Prostate gland (tissue), 2 donors: ENCODE measurements around the gene KIFC3.

Experiments
- POLR2A ChIP-seq: fragments of 450-650 bp; IDR thresholded peaks from one replicate; pipeline ENCODE4 v1.6.1; 2016; ENCODE audit warnings: antibody characterized with exemption, mild to moderate bottlenecking
- POLR2AphosphoS5 ChIP-seq: sonication (generic); formaldehyde crosslinking; IDR thresholded peaks from one replicate; pipeline ENCODE4 v1.6.1; 2017; ENCODE audit warnings: antibody characterized with exemption
- TF ChIP-seq, protein P1 (sequence below), 4 experiments: fragments of 200-600 bp in 2 of 4; fragments of 450-650 bp in 2 of 4; sonication (generic) in 2 of 4; IDR thresholded peaks; 1 replicate in 3 of 4; 2 replicates in 1 of 4; pipeline ENCODE4 v1.5.1; 2016 to 2019; ENCODE audit warnings: antibody characterized with exemption in 4 of 4, mild to moderate bottlenecking in 2 of 4, moderate library complexity in 2 of 4

DNA sequence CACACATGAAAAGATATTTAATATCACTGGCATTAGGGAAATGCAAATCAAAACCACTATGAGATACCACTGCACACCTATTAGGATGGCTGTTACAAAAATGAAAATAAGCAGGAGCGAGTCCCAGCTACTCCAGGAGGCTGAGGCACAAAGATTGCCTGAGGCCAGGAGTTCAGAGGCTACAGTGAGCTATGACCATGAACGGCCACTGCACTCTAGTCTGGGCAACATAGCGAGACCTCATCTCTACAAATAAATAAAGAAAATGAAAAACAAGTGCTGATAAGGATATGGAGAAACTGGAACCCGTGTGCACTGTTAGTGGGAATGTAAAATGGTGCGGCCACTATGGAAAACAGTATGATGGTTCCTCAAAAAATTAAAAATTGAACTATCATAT is 23.6 kb downstream of the KIFC3 start:
- no peak for TF ChIP-seq POLR2AphosphoS5
- TF ChIP-seq, protein P1, sequence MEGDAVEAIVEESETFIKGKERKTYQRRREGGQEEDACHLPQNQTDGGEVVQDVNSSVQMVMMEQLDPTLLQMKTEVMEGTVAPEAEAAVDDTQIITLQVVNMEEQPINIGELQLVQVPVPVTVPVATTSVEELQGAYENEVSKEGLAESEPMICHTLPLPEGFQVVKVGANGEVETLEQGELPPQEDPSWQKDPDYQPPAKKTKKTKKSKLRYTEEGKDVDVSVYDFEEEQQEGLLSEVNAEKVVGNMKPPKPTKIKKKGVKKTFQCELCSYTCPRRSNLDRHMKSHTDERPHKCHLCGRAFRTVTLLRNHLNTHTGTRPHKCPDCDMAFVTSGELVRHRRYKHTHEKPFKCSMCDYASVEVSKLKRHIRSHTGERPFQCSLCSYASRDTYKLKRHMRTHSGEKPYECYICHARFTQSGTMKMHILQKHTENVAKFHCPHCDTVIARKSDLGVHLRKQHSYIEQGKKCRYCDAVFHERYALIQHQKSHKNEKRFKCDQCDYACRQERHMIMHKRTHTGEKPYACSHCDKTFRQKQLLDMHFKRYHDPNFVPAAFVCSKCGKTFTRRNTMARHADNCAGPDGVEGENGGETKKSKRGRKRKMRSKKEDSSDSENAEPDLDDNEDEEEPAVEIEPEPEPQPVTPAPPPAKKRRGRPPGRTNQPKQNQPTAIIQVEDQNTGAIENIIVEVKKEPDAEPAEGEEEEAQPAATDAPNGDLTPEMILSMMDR (IDR thresholded peaks at IDR 0.05) = no peak
- no peak for TF ChIP-seq POLR2A
